ENCODE measurements around the gene VPS37D.

The VPS37D gene

GRCh38 chr7:73700069-73700423, 32.4 kb downstream of the VPS37D start:
- no peak for DNase-seq (ENCODE audit: low read depth)
- in situ Hi-C loops (cut with HindIII; ENCODE audit: low sequenced_read_pairs) = no loop called here
- TF ChIP-seq CTCF (IDR thresholded peaks at IDR 0.05; ENCODE audit: low read depth, low read length, missing control alignments) = no peak
- H3K4me3 ChIP-seq (ENCODE audit: low read depth, low read length) = no peak overlapping the region

GRCh38 chr7:73700581-73701134, 33.0 kb downstream of the VPS37D start:
- no peak for TF ChIP-seq CTCF (IDR thresholded peaks at IDR 0.05; ENCODE audit: low read depth, low read length, missing control alignments)
- H3K4me3 ChIP-seq (ENCODE audit: low read depth, low read length) = no peak overlapping the region
- DNase-seq (ENCODE audit: low read depth) = no peak
- in situ Hi-C loops (cut with HindIII; ENCODE audit: low sequenced_read_pairs) = no loop called here

- TF ChIP-seq CTCF (IDR thresholded peaks at IDR 0.05; ENCODE audit: low read depth, low read length, missing control alignments) = peak; percentile 66
- DNase-seq (ENCODE audit: low read depth) = no peak
- in situ Hi-C loops (cut with HindIII; ENCODE audit: low sequenced_read_pairs) = no loop called here
- no peak overlapping the region for H3K4me3 ChIP-seq (ENCODE audit: low read depth, low read length)
These were observed 33.8 kb downstream of the VPS37D start for GRCh38 chr7:73701357-73701995.

- no peak overlapping the region for H3K4me3 ChIP-seq (ENCODE audit: low read depth, low read length)
- in situ Hi-C loops (cut with HindIII; ENCODE audit: low sequenced_read_pairs) = no loop called here
- no peak for TF ChIP-seq CTCF (IDR thresholded peaks at IDR 0.05; ENCODE audit: low read depth, low read length, missing control alignments)
- no peak for DNase-seq (ENCODE audit: low read depth)
These were observed 34.6 kb downstream of the VPS37D start for GRCh38 chr7:73702226-73702625.

GRCh38 chr7:73702665-73703064, 35.0 kb downstream of the VPS37D start:
- no peak for TF ChIP-seq CTCF (IDR thresholded peaks at IDR 0.05; ENCODE audit: low read depth, low read length, missing control alignments)
- no peak overlapping the region for H3K4me3 ChIP-seq (ENCODE audit: low read depth, low read length)
- no peak for DNase-seq (ENCODE audit: low read depth)
- in situ Hi-C loops (cut with HindIII; ENCODE audit: low sequenced_read_pairs) = no loop called here

- DNase-seq (ENCODE audit: low read depth) = no peak
- no peak overlapping the region for H3K4me3 ChIP-seq (ENCODE audit: low read depth, low read length)
- in situ Hi-C loops (cut with HindIII; ENCODE audit: low sequenced_read_pairs) = no loop called here
- no peak for TF ChIP-seq CTCF (IDR thresholded peaks at IDR 0.05; ENCODE audit: low read depth, low read length, missing control alignments)
These were observed 35.6 kb downstream of the VPS37D start for GRCh38 chr7:73703225-73703624.
